Vagina (tissue), 2 donors: ENCODE results near the gene TEAD4. TPM values are rescaled to one million over a fixed set of nuclear protein-coding genes. Genes with fewer than 3 reads are reported as not detected.

ENCODE experiments used
- DNase-seq, 2 donors: peaks; one replicate each; pipeline ENCODE4 v3.0.0-alpha.2; 2017; ENCODE audit errors: extremely low spot score in 2 of 2
- H3K27ac ChIP-seq: fragments of 200-600 bp; sonication (generic); one replicate; pipeline ENCODE4 v1.5.1; 2019
- H3K27me3 ChIP-seq: fragments of 200-600 bp; sonication (generic); one replicate; pipeline ENCODE4 v1.5.1; 2019
- H3K36me3 ChIP-seq, 2 donors: fragments of 200-600 bp; sonication (generic); one replicate each; pipeline ENCODE4 v1.5.1; 2017 to 2019
- H3K4me1 ChIP-seq: fragments of 200-600 bp; sonication (generic); one replicate; pipeline ENCODE4 v1.5.1; 2019
- H3K4me3 ChIP-seq, 2 donors: fragments of 200-600 bp; sonication (generic); 1 replicate in 1 of 2; 2 replicates in 1 of 2; pipeline ENCODE4 v1.5.1; 2016 to 2019
- H3K9me3 ChIP-seq: fragments of 200-600 bp; sonication (generic); one replicate; pipeline ENCODE4 v1.5.1; 2019
- POLR2A ChIP-seq, 2 donors: fragments of 450-650 bp; IDR thresholded peaks; one replicate each; pipeline ENCODE4 v1.6.1; 2017; ENCODE audit warnings: antibody characterized with exemption in 2 of 2, mild to moderate bottlenecking in 2 of 2, moderate library complexity in 2 of 2
- POLR2AphosphoS5 ChIP-seq, 2 donors: sonication (generic); formaldehyde crosslinking; IDR thresholded peaks; one replicate each; pipeline ENCODE4 v1.9.0; 2017; ENCODE audit warnings: antibody characterized with exemption in 2 of 2, mild to moderate bottlenecking in 2 of 2, low read depth in 1 of 2; ENCODE audit not compliant: insufficient read depth in 1 of 2
- intact Hi-C: fragments of 100-400 bp; cut with DNase I; formaldehyde crosslinking; loops from one replicate; pipeline ENCODE4 v1.15.1; 2023
- total RNA-seq: library from RNA; depleted of rRNA; stranded (reverse); fragments of >200 nt; gene quantifications from one replicate; pipeline ENCODE4 v1.2.3, GENCODE V29; 2016
- TF ChIP-seq, protein P1 (sequence below), 3 experiments: fragments of 450-650 bp in 2 of 3; fragments of 200-600 bp in 1 of 3; sonication (generic) in 1 of 3; IDR thresholded peaks; one replicate each; pipeline ENCODE4 v1.5.1; 2017 to 2019; ENCODE audit warnings: antibody characterized with exemption in 3 of 3, mild to moderate bottlenecking in 2 of 3, moderate library complexity in 2 of 3

Gene TEAD4
- total RNA-seq, 1 donor from 2014 or later: 18.7 TPM

DNA sequence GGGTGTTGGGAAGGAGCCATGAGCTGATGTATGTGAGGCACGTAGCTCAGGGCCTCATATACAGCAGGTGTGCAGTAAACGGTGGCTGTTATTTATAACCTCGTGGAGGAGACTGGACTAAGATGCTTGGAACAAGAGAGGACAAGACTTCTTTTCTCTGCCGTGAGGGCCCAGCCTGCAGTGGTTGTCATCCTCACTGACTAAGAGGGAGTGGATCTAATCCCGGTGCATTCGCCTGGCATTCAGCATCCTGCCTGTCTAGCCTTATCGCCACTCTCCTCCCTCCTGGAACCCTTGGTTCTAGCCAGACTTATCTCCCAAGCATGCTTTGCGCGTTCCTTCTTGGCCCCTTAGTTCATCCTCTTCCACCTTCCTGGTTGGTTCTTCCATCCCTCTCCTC, 121.9 kb downstream of the TEAD4 start:
- no peaks in the 10 kb centered on the region for H3K9me3 ChIP-seq
- intact Hi-C loops: no loop called here
- no peaks in the 10 kb centered on the region for H3K36me3 ChIP-seq
- H3K4me1 ChIP-seq: peaks cover 56% of the 10 kb centered on the region
- no peak for DNase-seq
- H3K27me3 ChIP-seq: no peaks in the 10 kb centered on the region
- TF ChIP-seq POLR2A (IDR thresholded peaks at IDR 0.05): no peak
- TF ChIP-seq, protein P1, sequence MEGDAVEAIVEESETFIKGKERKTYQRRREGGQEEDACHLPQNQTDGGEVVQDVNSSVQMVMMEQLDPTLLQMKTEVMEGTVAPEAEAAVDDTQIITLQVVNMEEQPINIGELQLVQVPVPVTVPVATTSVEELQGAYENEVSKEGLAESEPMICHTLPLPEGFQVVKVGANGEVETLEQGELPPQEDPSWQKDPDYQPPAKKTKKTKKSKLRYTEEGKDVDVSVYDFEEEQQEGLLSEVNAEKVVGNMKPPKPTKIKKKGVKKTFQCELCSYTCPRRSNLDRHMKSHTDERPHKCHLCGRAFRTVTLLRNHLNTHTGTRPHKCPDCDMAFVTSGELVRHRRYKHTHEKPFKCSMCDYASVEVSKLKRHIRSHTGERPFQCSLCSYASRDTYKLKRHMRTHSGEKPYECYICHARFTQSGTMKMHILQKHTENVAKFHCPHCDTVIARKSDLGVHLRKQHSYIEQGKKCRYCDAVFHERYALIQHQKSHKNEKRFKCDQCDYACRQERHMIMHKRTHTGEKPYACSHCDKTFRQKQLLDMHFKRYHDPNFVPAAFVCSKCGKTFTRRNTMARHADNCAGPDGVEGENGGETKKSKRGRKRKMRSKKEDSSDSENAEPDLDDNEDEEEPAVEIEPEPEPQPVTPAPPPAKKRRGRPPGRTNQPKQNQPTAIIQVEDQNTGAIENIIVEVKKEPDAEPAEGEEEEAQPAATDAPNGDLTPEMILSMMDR (IDR thresholded peaks at IDR 0.05): no peak
- TF ChIP-seq POLR2AphosphoS5 (IDR thresholded peaks at IDR 0.05; ENCODE audit: insufficient read depth in 1 of 2, low read depth in 1 of 2): no peak
- no peak overlapping the region for H3K4me3 ChIP-seq
- H3K27ac ChIP-seq: no peak overlapping the region

DNA sequence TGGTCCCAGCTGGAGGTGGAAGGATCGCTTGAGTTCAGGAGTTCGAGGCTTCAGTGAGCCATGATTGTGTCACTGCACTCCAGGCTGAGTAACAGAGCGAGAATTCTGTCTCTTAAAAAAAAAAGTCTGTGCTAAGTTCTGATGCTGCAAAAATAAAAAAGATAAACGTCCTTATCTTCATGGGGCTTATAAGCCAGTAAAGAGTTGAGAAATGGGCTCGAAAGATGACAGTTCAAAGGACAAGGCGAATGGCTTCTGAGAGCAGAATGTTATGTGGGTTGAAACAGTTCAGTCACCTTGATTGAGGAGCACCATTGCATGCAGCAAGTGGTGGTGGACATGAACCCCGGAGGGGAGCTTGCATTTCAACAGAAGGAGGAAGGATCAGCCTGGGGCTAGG, 122.7 kb downstream of the TEAD4 start:
- Histone ChIP-seq H3K4me1 (peaks cover 56% of the 10 kb centered on the region), H3K4me3 (no peak overlapping the region), H3K27ac (no peak overlapping the region), H3K36me3 (no peaks in the 10 kb centered on the region), H3K9me3 (no peaks in the 10 kb centered on the region), H3K27me3 (no peaks in the 10 kb centered on the region)
- intact Hi-C loops: no loop called here
- DNase-seq: no peak
- TF ChIP-seq, protein P1 (IDR thresholded peaks at IDR 0.05): no peak
- TF ChIP-seq POLR2A (IDR thresholded peaks at IDR 0.05): no peak

DNA sequence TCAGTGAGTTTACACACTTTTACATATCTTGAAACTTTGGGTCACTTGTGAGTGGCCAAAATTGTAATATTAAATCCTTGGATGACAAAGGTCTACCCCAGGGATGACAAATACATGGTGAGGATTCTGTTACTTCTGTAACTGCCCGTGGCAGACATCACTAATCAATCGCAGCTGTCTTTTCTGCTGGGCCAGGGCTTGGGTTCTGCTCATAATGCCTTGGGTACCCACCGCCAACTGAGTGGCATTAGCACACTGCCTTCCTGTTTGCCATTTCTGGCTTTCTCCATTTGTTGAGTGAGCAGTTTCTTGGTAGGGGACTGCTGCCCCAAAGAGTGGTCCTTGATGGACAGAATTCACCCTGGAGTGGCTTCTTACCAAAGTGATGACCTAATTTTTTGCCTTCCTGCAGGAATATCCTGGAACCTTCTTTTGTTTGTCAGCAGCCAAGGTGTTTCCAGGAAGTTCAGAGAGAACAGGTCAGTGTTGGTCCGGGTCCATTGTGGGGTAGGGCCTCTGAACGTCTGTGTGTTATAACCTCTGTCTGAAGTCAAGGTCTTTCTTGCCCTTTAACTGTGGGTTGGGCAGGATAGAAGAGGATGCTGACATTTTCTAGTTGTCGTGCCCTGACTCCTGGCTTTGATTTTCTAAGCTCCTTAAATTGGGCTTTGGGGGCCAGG, 124.2 kb downstream of the TEAD4 start:
- no peak overlapping the region for H3K4me3 ChIP-seq
- no peaks in the 10 kb centered on the region for H3K36me3 ChIP-seq
- DNase-seq: no peak
- H3K27me3 ChIP-seq: no peaks in the 10 kb centered on the region
- no peaks in the 10 kb centered on the region for H3K9me3 ChIP-seq
- intact Hi-C loops: no loop called here
- no peak overlapping the region for H3K27ac ChIP-seq
- TF ChIP-seq, protein P1 (IDR thresholded peaks at IDR 0.05): no peak
- TF ChIP-seq POLR2A (IDR thresholded peaks at IDR 0.05) (no peak), POLR2AphosphoS5 (IDR thresholded peaks at IDR 0.05; ENCODE audit: insufficient read depth in 1 of 2, low read depth in 1 of 2) (no peak)
- H3K4me1 ChIP-seq: peaks cover 67% of the 10 kb centered on the region

DNA sequence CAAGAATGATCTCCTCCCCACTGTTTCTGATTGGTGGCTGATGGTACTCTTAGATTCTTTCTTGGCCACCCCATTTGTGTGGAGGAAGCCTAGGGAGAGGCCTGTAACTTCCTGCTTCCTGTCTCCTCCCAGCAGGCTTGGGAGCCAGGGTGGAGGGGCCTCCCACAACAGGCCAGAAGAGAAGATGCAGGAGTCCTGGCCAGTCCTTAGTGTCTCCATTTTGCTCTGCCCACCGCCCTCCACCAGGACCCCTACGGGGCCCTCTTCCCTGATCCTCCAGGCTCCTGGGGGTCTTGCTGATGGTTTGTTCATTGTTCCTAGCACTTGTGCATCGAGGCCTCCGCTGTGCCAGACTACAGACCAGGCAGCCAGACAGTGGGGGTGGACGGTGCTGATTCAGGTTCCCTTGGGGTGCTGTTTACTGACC, 124.7 kb downstream of the TEAD4 start:
- no peak overlapping the region for H3K27ac ChIP-seq
- TF ChIP-seq, protein P1 (IDR thresholded peaks at IDR 0.05): no peak
- TF ChIP-seq POLR2AphosphoS5 (IDR thresholded peaks at IDR 0.05; ENCODE audit: insufficient read depth in 1 of 2, low read depth in 1 of 2) (no peak), POLR2A (IDR thresholded peaks at IDR 0.05) (no peak)
- peaks cover 67% of the 10 kb centered on the region for H3K4me1 ChIP-seq
- no peak overlapping the region for H3K4me3 ChIP-seq
- DNase-seq: no peak
- intact Hi-C loops: no loop called here
- H3K27me3 ChIP-seq: no peaks in the 10 kb centered on the region
- H3K9me3 ChIP-seq: no peaks in the 10 kb centered on the region
- H3K36me3 ChIP-seq: no peaks in the 10 kb centered on the region

DNA sequence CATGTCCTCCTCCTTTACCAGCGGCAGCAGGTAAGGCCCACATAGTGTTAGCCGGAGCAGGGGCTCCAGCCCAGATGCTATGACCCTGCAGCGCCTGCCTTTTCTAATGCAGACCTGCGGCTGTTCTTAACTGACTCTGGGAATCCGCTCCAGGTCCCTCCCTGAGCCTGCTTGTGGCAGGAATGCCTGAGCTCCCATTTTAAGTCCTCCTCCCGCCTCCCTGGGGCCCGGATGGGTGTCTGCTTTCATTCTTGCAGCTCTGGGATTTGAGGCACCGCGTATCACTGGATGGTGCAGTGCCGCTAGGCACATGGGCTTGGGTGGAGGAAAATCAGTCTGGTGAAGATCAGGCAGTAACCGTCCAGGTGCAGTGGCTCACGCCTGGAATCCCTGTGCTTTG, 125.5 kb downstream of the TEAD4 start:
- intact Hi-C loops: no loop called here
- H3K4me3 ChIP-seq: no peak overlapping the region
- H3K27ac ChIP-seq: no peak overlapping the region
- no peaks in the 10 kb centered on the region for H3K9me3 ChIP-seq
- no peaks in the 10 kb centered on the region for H3K27me3 ChIP-seq
- TF ChIP-seq POLR2AphosphoS5 (IDR thresholded peaks at IDR 0.05; ENCODE audit: insufficient read depth in 1 of 2, low read depth in 1 of 2) (no peak), POLR2A (IDR thresholded peaks at IDR 0.05) (no peak)
- TF ChIP-seq, protein P1 (IDR thresholded peaks at IDR 0.05): no peak
- no peaks in the 10 kb centered on the region for H3K36me3 ChIP-seq
- peaks cover 67% of the 10 kb centered on the region for H3K4me1 ChIP-seq
- no peak for DNase-seq
